Choroid plexus epithelial cell (primary cell): ENCODE results near the gene BTBD17.

Source experiments
- DNase-seq: peaks from one replicate; pipeline ENCODE4 v3.0.0-alpha.2; 2010; ENCODE audit warnings: low read depth
- H3K4me3 ChIP-seq: 2 replicates; pipeline ENCODE4 v1.5.1; 2011; ENCODE audit warnings: low read depth, mild to moderate bottlenecking, control low read depth, low read length, moderate library complexity
- CTCF ChIP-seq: conservative IDR thresholded peaks from 2 replicates; pipeline ENCODE4 v1.5.1; 2011; ENCODE audit warnings: low read depth, mild to moderate bottlenecking, control low read depth, inconsistent platforms, low read length, moderate library complexity

The BTBD17 gene

DNA sequence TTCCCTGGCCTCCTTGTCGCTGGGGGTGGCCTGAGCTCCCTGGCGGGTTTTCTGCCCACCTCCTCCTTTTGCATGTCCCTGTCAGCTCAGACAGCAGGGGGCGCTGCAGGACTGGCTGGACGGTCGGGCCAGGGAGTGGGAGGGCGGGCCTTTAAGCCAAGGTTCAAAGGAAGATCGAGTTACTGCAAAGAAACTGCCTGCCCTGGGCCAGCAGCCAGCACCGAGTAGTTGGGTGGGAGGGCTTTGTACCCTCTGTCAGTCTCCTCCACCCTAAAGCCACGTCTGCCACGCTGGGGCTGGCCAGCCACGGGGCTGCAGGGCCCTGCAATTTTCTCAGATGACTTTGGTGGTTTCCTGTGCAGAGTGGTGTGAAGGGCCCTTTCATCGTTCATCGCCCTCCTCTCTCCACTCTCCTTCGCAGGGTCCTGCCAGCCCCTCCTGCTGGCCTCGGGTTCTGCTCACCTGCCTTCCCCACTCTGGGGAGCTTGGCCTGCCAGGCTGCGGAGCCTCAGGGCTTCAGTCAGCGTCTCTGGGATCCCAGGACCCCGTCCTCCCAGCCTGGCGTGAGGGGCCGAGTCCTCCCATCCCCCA, 17.9 kb upstream of the BTBD17 start:
- DNase-seq = peak; percentile 84
- no peak overlapping the region for H3K4me3 ChIP-seq
- TF ChIP-seq CTCF = peak; percentile 89

DNA sequence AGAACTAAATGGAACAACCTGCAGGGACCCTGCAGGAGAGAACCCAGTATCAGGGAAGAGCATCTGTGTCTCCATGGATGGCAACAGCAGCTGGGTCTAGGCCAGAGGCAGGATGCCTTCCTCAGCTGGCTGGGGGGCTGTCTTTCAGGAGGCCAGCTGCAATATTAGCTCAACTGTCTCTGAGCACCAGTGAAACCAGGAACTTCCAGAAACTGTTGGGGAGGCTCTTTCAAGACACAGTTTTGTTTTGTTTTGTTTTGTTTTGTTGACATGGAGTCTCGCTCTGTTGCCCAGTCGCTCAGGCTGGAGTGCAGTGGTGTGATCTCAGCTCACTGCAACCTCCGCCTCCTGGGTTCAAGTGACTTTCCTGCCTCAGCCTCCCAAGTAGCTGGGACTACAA, 13.2 kb upstream of the BTBD17 start:
- no peak for TF ChIP-seq CTCF
- H3K4me3 ChIP-seq = no peak overlapping the region
- no peak for DNase-seq

- TF ChIP-seq CTCF = no peak
- no peak overlapping the region for H3K4me3 ChIP-seq
- no peak for DNase-seq
Observed at GRCh38 chr17:74373838-74374606, 12.4 kb upstream of the BTBD17 start.

DNA sequence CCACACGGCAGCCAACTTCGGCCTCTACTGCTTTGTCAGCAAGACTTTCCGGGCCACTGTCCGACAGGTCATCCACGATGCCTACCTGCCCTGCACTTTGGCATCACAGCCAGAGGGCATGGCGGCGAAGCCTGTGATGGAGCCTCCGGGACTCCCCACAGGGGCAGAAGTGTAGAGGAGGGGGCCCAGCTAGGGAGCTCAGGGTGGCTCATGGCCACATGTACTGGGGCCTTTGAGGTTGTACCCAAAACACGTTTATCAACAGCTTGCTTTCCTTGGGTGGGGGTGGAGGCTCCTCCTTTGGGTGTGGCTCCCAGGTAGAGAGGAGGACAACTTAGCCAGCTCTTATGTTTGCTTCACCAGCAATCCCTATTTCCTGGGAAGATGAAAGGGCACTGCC, 10.8 kb upstream of the BTBD17 start:
- TF ChIP-seq CTCF = no peak
- no peak overlapping the region for H3K4me3 ChIP-seq
- no peak for DNase-seq

GRCh38 chr17:74371653-74372147, 10.0 kb upstream of the BTBD17 start:
- DNase-seq = no peak
- no peak for TF ChIP-seq CTCF
- no peak overlapping the region for H3K4me3 ChIP-seq

- DNase-seq = no peak
- no peak for TF ChIP-seq CTCF
Observed at GRCh38 chr17:74369665-74370490, 8.2 kb upstream of the BTBD17 start.

More at GRCh38 chr17:74369665-74370490, 8.2 kb upstream of the BTBD17 start:
- no peak overlapping the region for H3K4me3 ChIP-seq
